ENCODE measurements around the gene GPI. TPM values are rescaled to one million over a fixed set of nuclear protein-coding genes. Genes with fewer than 3 reads are reported as not detected.

The GPI gene
- total and polyA plus RNA-seq, 10 donors, result 57.5 to 257 (median 161) TPM

- no peak overlapping the region for H3K4me3 ChIP-seq
- WGBS, 5 donors, result 95 to 99% (median 97%) methylated on average over 10 to 11 of the region's 11 CpGs
- DNase-seq, result no peak
- intact Hi-C loops (cut with DNase I; ENCODE audit: low total_unique reads), result no loop called here
- TF ChIP-seq POLR2A (IDR thresholded peaks at IDR 0.05) (no peak), POLR2AphosphoS5 (IDR thresholded peaks at IDR 0.05) (no peak), CTCF (IDR thresholded peaks at IDR 0.05 in 8 of 11, conservative IDR thresholded peaks at IDR 0.05 in 3 of 11) (no peak)
- peaks cover 0 to 20% (median 0%) of the 10 kb centered on the region in 6 donors for H3K4me1 ChIP-seq
- H3K27ac ChIP-seq, result no peak overlapping the region
- no peaks in the 10 kb centered on the region for H3K9me3 ChIP-seq
- peaks cover 2 to 100% (median 81%) of the 10 kb centered on the region in 6 donors for H3K36me3 ChIP-seq
- H3K27me3 ChIP-seq (replicated peaks in 1 of 7), result no peaks in the 10 kb centered on the region
Observed at GRCh38 chr19:34373601-34374288, 8.7 kb downstream of the GPI start.

GRCh38 chr19:34375598-34375997, 10.6 kb downstream of the GPI start:
- peaks cover 0 to 7% (median 0%) of the 10 kb centered on the region in 6 donors for H3K4me1 ChIP-seq
- no peak overlapping the region for H3K27ac ChIP-seq
- H3K27me3 ChIP-seq (replicated peaks in 1 of 7), result no peaks in the 10 kb centered on the region
- 87 to 91% (median 89%) methylated on average over 8 of the region's 8 CpGs for WGBS, 5 donors
- no peak for DNase-seq
- intact Hi-C loops (cut with DNase I; ENCODE audit: low total_unique reads), result no loop called here
- H3K4me3 ChIP-seq, result no peak overlapping the region
- no peaks in the 10 kb centered on the region for H3K9me3 ChIP-seq
- peaks cover 2 to 100% (median 82%) of the 10 kb centered on the region in 6 donors for H3K36me3 ChIP-seq
- TF ChIP-seq POLR2A (IDR thresholded peaks at IDR 0.05) (no peak), POLR2AphosphoS5 (IDR thresholded peaks at IDR 0.05) (no peak), CTCF (IDR thresholded peaks at IDR 0.05 in 8 of 11, conservative IDR thresholded peaks at IDR 0.05 in 3 of 11) (no peak)

- no peak for DNase-seq
- Histone ChIP-seq H3K36me3 (peaks cover 11 to 100% (median 84%) of the 10 kb centered on the region in 6 donors), H3K4me1 (no peaks in the 10 kb centered on the region), H3K4me3 (no peak overlapping the region), H3K27ac (no peak overlapping the region), H3K9me3 (no peaks in the 10 kb centered on the region), H3K27me3 (replicated peaks in 1 of 7) (no peaks in the 10 kb centered on the region)
- intact Hi-C loops (cut with DNase I; ENCODE audit: low total_unique reads), result no loop called here
- TF ChIP-seq POLR2AphosphoS5 (IDR thresholded peaks at IDR 0.05) (peak in 1 of 3 donors; percentile 35), POLR2A (IDR thresholded peaks at IDR 0.05) (no peak), CTCF (IDR thresholded peaks at IDR 0.05 in 8 of 11, conservative IDR thresholded peaks at IDR 0.05 in 3 of 11) (no peak)
- 93 to 100% (median 98%) methylated on average over 3 to 5 of the region's 5 CpGs for WGBS, 5 donors
Observed at GRCh38 chr19:34380639-34381241, 15.7 kb downstream of the GPI start.
